ENCODE results near the gene SEMA3F.

SEMA3F gene

DNA sequence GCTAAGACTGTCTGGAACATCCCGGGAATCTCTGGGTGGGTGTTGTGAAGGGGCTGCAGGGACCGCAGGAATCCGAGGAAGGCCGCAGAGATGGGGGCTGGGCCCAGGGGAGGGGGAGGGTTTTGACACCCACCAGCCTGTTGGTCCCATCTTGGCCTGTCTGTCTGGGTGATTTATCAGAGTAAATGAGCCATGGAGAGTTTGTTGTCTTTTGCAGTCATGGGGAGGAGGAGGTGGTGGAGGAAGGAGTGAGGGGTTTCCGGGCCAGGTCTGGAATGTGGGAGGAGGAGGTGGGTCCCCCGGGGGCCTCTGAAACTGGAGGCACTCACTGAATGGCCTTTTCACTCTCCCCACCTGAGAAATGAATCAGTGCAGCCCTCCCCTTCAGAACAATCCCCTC is 11.5 kb downstream of the SEMA3F start:
- TF ChIP-seq, protein P1, sequence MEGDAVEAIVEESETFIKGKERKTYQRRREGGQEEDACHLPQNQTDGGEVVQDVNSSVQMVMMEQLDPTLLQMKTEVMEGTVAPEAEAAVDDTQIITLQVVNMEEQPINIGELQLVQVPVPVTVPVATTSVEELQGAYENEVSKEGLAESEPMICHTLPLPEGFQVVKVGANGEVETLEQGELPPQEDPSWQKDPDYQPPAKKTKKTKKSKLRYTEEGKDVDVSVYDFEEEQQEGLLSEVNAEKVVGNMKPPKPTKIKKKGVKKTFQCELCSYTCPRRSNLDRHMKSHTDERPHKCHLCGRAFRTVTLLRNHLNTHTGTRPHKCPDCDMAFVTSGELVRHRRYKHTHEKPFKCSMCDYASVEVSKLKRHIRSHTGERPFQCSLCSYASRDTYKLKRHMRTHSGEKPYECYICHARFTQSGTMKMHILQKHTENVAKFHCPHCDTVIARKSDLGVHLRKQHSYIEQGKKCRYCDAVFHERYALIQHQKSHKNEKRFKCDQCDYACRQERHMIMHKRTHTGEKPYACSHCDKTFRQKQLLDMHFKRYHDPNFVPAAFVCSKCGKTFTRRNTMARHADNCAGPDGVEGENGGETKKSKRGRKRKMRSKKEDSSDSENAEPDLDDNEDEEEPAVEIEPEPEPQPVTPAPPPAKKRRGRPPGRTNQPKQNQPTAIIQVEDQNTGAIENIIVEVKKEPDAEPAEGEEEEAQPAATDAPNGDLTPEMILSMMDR (IDR thresholded peaks at IDR 0.05; ENCODE audit: borderline replicate concordance, insufficient read depth, low read depth, low read length) = no peak
- no peak overlapping the region for H3K4me3 ChIP-seq (ENCODE audit: low read depth, low read length)

DNA sequence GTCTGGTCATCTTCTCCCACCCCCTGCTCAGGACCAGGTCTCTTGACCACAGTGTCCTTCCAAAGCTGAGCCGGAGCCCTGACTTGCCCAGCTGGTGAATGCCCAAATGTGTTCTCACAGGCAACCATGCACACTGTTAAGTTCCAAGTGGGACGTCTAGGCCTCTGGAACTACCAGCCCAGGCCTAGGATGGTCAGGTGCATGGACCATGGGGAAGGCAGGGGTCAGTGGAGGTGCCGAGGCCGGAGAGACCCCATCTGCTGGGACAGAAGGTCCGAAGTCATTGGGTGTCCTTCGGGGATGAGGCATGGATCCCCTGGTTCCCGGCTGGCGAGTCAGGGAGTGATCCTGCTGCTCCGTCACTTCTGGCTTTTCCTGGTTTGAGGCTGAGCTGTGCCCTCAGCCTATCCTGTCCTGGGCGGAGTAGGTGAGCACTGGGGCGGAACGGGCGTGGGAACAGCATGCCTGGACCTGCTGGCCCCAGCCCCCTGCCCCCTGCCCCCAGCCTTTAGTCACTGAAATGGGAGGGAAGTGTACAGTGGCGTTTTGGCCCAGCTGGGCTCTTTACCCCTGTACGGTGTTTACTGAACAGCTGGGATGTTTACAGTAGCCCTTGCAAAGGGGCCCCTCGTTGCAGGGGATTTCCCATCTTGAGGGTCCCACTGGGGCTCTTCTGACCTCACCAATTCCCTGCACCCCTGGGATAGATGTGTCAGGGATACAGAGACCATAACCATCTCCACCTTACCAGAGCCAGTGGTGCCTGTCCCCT is 12.1 kb downstream of the SEMA3F start:
- H3K4me3 ChIP-seq (ENCODE audit: low read depth, low read length) = no peak overlapping the region

DNA sequence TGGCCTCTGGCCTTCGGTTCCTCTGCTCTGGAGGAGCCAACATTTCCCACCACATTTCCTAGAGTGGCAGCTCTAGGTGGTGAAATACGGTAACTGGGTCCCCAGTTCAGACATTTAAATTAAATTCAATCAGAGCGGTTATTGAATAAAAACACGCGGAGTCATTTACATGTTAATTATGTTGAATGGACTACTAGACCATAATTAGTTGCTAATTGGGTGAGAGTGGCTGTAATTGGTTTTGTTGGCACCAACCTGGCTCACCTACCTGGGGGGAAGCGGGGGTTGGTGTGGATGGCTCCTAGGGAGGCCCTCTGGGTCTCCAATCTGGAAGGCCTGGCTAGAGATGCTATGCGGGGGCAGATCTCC is 12.7 kb downstream of the SEMA3F start:
- TF ChIP-seq, protein P1 (IDR thresholded peaks at IDR 0.05; ENCODE audit: borderline replicate concordance, insufficient read depth, low read depth, low read length) = no peak
- H3K4me3 ChIP-seq (ENCODE audit: low read depth, low read length) = no peak overlapping the region

More for the DNA sequence above, 12.1 kb downstream of the SEMA3F start:
- TF ChIP-seq, protein P1 (IDR thresholded peaks at IDR 0.05; ENCODE audit: borderline replicate concordance, insufficient read depth, low read depth, low read length) = no peak

DNA sequence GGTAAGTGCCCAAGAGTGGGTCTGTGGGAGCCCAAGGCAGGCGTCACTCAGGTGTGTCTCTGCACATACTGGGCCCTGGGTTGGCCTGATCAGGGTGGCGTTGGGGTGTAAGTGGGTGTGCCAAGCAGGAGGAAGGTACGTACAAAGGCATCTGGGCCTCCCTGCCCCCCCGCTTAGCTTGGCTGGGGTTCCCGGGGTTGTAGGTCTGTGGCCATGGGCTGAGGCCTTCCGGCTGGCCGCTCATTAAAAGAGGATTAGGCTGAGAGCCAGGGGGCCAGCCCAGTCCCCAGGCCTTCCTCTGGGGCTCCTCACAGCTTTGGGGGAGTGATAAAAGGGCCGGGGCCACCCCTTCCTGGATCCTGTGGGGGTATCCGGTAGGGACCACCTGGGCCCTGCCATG is 13.3 kb downstream of the SEMA3F start:
- TF ChIP-seq, protein P1 (IDR thresholded peaks at IDR 0.05; ENCODE audit: borderline replicate concordance, insufficient read depth, low read depth, low read length) = no peak
- no peak overlapping the region for H3K4me3 ChIP-seq (ENCODE audit: low read depth, low read length)

DNA sequence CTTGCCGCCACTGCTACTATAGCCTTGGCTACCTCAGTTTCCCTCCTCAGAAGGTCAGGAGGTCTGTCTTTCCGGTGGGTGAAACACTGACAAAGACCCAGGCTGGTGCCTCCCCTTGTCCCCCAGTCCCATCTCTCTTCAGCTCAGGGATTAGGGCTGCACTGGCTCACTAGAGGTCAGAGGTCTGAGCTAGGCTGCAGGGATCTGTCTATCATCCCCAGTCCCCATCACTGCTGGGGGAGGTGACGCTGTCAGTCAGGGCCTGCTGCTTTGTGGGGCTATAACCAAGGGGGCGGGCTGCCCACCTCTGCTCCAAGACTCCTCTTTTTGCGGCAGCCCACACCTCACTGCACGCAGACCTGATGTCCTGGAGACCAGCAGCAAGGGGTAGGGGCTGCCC is 13.7 kb downstream of the SEMA3F start:
- TF ChIP-seq, protein P1 (IDR thresholded peaks at IDR 0.05; ENCODE audit: borderline replicate concordance, insufficient read depth, low read depth, low read length) = no peak

DNA sequence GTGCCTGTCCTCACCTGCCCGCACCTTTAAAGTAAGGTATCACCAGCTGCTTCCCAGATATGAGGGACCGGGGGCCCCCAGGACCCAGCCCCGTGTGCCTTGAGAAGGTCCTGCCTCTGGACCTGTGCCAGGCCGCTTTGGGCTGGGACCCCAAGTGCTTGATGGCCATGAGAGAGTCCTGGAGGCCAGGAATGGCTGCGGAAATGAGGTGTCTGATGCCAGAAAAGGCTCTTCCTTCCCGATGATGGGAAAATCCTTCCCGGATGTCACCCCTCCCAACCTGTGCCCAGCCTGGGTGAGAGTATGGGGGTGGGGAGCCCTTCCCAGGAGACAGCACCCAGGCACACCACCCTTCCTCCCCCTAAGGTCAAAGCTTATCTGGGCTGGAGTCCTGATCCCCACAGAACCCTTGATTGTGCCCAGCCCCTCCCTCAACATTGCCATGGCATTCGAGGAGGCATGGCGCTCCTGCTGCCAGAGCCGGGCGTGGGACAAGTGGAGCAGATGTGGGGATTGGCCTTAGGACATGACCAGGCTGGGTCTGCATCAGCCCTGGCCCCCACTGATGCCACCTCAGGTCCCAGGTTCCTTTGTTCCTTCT is 14.2 kb downstream of the SEMA3F start:
- TF ChIP-seq, protein P1 (IDR thresholded peaks at IDR 0.05; ENCODE audit: borderline replicate concordance, insufficient read depth, low read depth, low read length) = no peak
- no peak overlapping the region for H3K4me3 ChIP-seq (ENCODE audit: low read depth, low read length)

More for the DNA sequence above, 13.7 kb downstream of the SEMA3F start:
- H3K4me3 ChIP-seq (ENCODE audit: low read depth, low read length) = no peak overlapping the region

DNA sequence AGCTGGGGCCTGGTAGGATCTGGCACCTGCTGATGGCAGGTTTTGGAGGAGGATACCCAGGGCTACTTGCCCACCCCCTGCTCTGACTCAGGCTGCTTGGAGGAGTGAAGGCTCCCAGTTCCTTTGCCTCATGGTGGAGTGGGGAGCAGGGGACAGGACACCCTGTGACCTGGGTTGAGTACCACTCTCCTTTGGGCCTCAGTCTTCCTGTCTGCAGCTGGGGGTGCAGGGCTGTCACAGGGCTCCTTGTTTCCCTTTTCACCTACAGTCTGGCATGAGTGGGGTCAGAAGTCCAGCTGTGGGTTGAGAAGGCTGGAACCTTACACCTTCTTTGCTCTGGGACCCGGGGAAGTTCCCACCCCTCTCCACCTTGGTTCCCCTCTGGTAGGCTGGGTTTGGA is 14.7 kb downstream of the SEMA3F start:
- H3K4me3 ChIP-seq (ENCODE audit: low read depth, low read length) = no peak overlapping the region
- TF ChIP-seq, protein P1 (IDR thresholded peaks at IDR 0.05; ENCODE audit: borderline replicate concordance, insufficient read depth, low read depth, low read length) = no peak

Data from GM12875 (cell line).